Brain microvascular endothelial cell (primary cell): ENCODE results near the gene C5orf47.

Source experiments
- DNase-seq: peaks from one replicate; pipeline ENCODE4 v3.0.0-alpha.2; 2020
- H3K27ac ChIP-seq: fragments of 250-450 bp; sonication (Bioruptor Pico); 2 replicates; pipeline ENCODE4 v1.5.1; 2020; ENCODE audit warnings: mild to moderate bottlenecking, moderate library complexity
- H3K27me3 ChIP-seq: fragments of 250-450 bp; sonication (Bioruptor Pico); replicated peaks from 2 replicates; pipeline ENCODE4 v1.5.1; 2020; ENCODE audit warnings: mild to moderate bottlenecking
- H3K36me3 ChIP-seq: fragments of 250-450 bp; sonication (Bioruptor Pico); replicated peaks from 2 replicates; pipeline ENCODE4 v1.5.1; 2020; ENCODE audit warnings: mild to moderate bottlenecking
- H3K4me3 ChIP-seq: 2 replicates; pipeline ENCODE4 v1.5.1; 2011; ENCODE audit warnings: low read depth, mild to moderate bottlenecking, control low read depth, low read length, moderate library complexity
- CTCF ChIP-seq: IDR thresholded peaks from 2 replicates; pipeline ENCODE4 v1.5.1; 2011; ENCODE audit warnings: low read depth, mild to moderate bottlenecking, moderate library complexity, low read length, control low read depth, inconsistent platforms; ENCODE audit errors: missing control alignments
- in situ Hi-C: cut with HindIII; loops from 2 replicates; pipeline ENCODE4 v1.10.0; 2017; ENCODE audit warnings: low sequenced_read_pairs, low pct_ligation_motif_present

Gene C5orf47

GRCh38 chr5:173981185-173981761, 7.7 kb upstream of the C5orf47 start:
- no peak for TF ChIP-seq CTCF
- no peak for DNase-seq
- H3K27ac ChIP-seq: no peak overlapping the region
- in situ Hi-C loops: no loop called here
- no peaks in the 10 kb centered on the region for H3K36me3 ChIP-seq
- H3K4me3 ChIP-seq: no peak overlapping the region
- no peaks in the 10 kb centered on the region for H3K27me3 ChIP-seq

- TF ChIP-seq CTCF: peak; percentile 65
- Histone ChIP-seq H3K27ac (no peak overlapping the region), H3K36me3 (no peaks in the 10 kb centered on the region), H3K4me3 (no peak overlapping the region), H3K27me3 (no peaks in the 10 kb centered on the region)
- no peak for DNase-seq
- in situ Hi-C loops: no loop called here
Observed at GRCh38 chr5:173984218-173984617, 4.8 kb upstream of the C5orf47 start.

- no peaks in the 10 kb centered on the region for H3K36me3 ChIP-seq
- H3K4me3 ChIP-seq: no peak overlapping the region
- DNase-seq: no peak
- no peak for TF ChIP-seq CTCF
- no peak overlapping the region for H3K27ac ChIP-seq
- in situ Hi-C loops: no loop called here
- no peaks in the 10 kb centered on the region for H3K27me3 ChIP-seq
Observed at GRCh38 chr5:173989432-173990082, 587 bp downstream of the C5orf47 start.

GRCh38 chr5:173997331-173997730, 8.4 kb downstream of the C5orf47 start:
- no peak for DNase-seq
- in situ Hi-C loops: no loop called here
- no peak overlapping the region for H3K4me3 ChIP-seq
- no peak for TF ChIP-seq CTCF
- no peak overlapping the region for H3K27ac ChIP-seq
- no peaks in the 10 kb centered on the region for H3K36me3 ChIP-seq
- no peaks in the 10 kb centered on the region for H3K27me3 ChIP-seq

- no peaks in the 10 kb centered on the region for H3K27me3 ChIP-seq
- no peak for DNase-seq
- H3K27ac ChIP-seq: no peak overlapping the region
- no peaks in the 10 kb centered on the region for H3K36me3 ChIP-seq
- no peak overlapping the region for H3K4me3 ChIP-seq
- in situ Hi-C loops: no loop called here
- TF ChIP-seq CTCF: no peak
Observed at GRCh38 chr5:173998531-173998930, 9.6 kb downstream of the C5orf47 start.

- H3K4me3 ChIP-seq: no peak overlapping the region
- DNase-seq: no peak
- no peak overlapping the region for H3K27ac ChIP-seq
- TF ChIP-seq CTCF: no peak
- no peaks in the 10 kb centered on the region for H3K27me3 ChIP-seq
- no peaks in the 10 kb centered on the region for H3K36me3 ChIP-seq
- in situ Hi-C loops: no loop called here
Observed at GRCh38 chr5:174000076-174000475, 11.1 kb downstream of the C5orf47 start.
